ENCODE measurements around the gene HGFAC. TPM values are rescaled to one million over a fixed set of nuclear protein-coding genes. Genes with fewer than 3 reads are reported as not detected.
A peak's percentile ranks its signal among the peaks of the same experiment; 100 is the strongest.

Gene HGFAC
- total RNA-seq, 1 experiment from 2014 or later, result 0.37 TPM

GRCh38 chr4:3407171-3407771 is 34.5 kb upstream of the HGFAC start:
- Histone ChIP-seq H4K20me1 (ENCODE audit: control insufficient read depth, insufficient read depth, insufficient read length) (no peaks in the 10 kb centered on the region), H2BK120ac (ENCODE audit: low read depth, low read length, poor library complexity, severe bottlenecking) (no peak overlapping the region), H4K8ac (replicated peaks; ENCODE audit: insufficient read length, low read depth, low read length) (no peak overlapping the region), H2BK15ac (ENCODE audit: low read depth, low read length) (no peak overlapping the region), H3K56ac (ENCODE audit: insufficient read length, low read depth, low read length) (no peak overlapping the region), H3K4ac (ENCODE audit: low read depth, low read length) (no peak overlapping the region), H3K23ac (ENCODE audit: insufficient read length, low read depth, low read length) (no peak overlapping the region), H3K14ac (ENCODE audit: insufficient read depth, low read length) (no peak overlapping the region), H4K5ac (ENCODE audit: insufficient read length, low read depth, low read length) (no peak overlapping the region), H3K23me2 (ENCODE audit: insufficient read length, low read depth, low read length, poor library complexity, severe bottlenecking) (peaks cover 3% of the 10 kb centered on the region), H2BK5ac (ENCODE audit: insufficient read length, low read length) (no peak overlapping the region), H3K4me2 (ENCODE audit: insufficient read depth, insufficient read length, low read length) (no peak overlapping the region), H2BK20ac (ENCODE audit: low read depth, low read length, poor library complexity, severe bottlenecking) (no peak overlapping the region), H3K9me3 (ENCODE audit: control insufficient read depth, low read depth, low read length) (peaks cover 8% of the 10 kb centered on the region), H3K4me1 (ENCODE audit: insufficient read depth, low read length) (no peaks in the 10 kb centered on the region), H4K91ac (ENCODE audit: insufficient read length, low read depth, low read length) (no peak overlapping the region), H2BK12ac (ENCODE audit: insufficient read length, low read depth, low read length) (no peak overlapping the region), H3K27me3 (ENCODE audit: insufficient read depth, low read length) (no peaks in the 10 kb centered on the region), H2AFZ (ENCODE audit: low read length) (no peak overlapping the region), H3K9ac (ENCODE audit: extremely low read depth, insufficient read length, low read length) (no peak overlapping the region), H3K79me1 (ENCODE audit: insufficient read depth, low read depth, low read length, poor library complexity, severe bottlenecking) (no peaks in the 10 kb centered on the region), H3K18ac (ENCODE audit: insufficient read length, low read depth, low read length) (no peak overlapping the region), H3K27ac (ENCODE audit: insufficient read length, low read depth, low read length) (no peak overlapping the region), H3T11ph (ENCODE audit: low read length) (no peak overlapping the region), H2AK5ac (ENCODE audit: insufficient read length, low read length) (no peak overlapping the region), H3K79me2 (ENCODE audit: insufficient read depth, low read length) (no peaks in the 10 kb centered on the region)
- peak; percentile 20 for DNase-seq
- Mint-ChIP-seq H3K27ac (peak overlapping the region; percentile 30 to 59 (median 43); a peak in 2 of 7 replicates), H3K9me3 (peaks cover 10 to 13% of the 10 kb centered on the region in 2 experiments), H3K27me3 (ENCODE audit: low read depth) (peaks cover 6% of the 10 kb centered on the region), H3K4me1 (peaks cover 3 to 12% of the 10 kb centered on the region in 2 experiments; a peak in 3 of 4 replicates), H3K36me3 (ENCODE audit: insufficient read depth in 1 of 3, low read depth in 3 of 3) (peaks cover 9 to 12% (median 11%) of the 10 kb centered on the region in 3 experiments), H3K4me3 (no peak overlapping the region)
- WGBS (ENCODE audit: extremely low coverage, insufficient read length, low lambda C conversion rate), result no CpG with 5 or more reads among the region's 30 CpGs
- TF ChIP-seq CTCF (conservative IDR thresholded peaks at IDR 0.05), result no peak

Data from H9 (cell line).